Choroid plexus epithelial cell (primary cell): ENCODE measurements around the gene IGFBPL1.

Experiments
- DNase-seq: peaks from one replicate; pipeline ENCODE4 v3.0.0-alpha.2; 2010; ENCODE audit warnings: low read depth
- H3K4me3 ChIP-seq: 2 replicates; pipeline ENCODE4 v1.5.1; 2011; ENCODE audit warnings: low read depth, mild to moderate bottlenecking, control low read depth, low read length, moderate library complexity
- CTCF ChIP-seq: conservative IDR thresholded peaks from 2 replicates; pipeline ENCODE4 v1.5.1; 2011; ENCODE audit warnings: low read depth, mild to moderate bottlenecking, control low read depth, inconsistent platforms, low read length, moderate library complexity

The IGFBPL1 gene

GRCh38 chr9:38395653-38396370 is 28.4 kb downstream of the IGFBPL1 start:
- no peak overlapping the region for H3K4me3 ChIP-seq
- no peak for TF ChIP-seq CTCF
- no peak for DNase-seq

- TF ChIP-seq CTCF: no peak
- no peak for DNase-seq
- no peak overlapping the region for H3K4me3 ChIP-seq
Observed at GRCh38 chr9:38394416-38394815, 29.8 kb downstream of the IGFBPL1 start.

GRCh38 chr9:38393128-38393796 is 31.0 kb downstream of the IGFBPL1 start:
- DNase-seq: no peak
- H3K4me3 ChIP-seq: peak overlapping the region; percentile 88
- no peak for TF ChIP-seq CTCF

GRCh38 chr9:38392235-38393127 is 31.8 kb downstream of the IGFBPL1 start, which contains the start of gene ALDH1B1:
Gene ALDH1B1 (plus strand): TSS chr9:38392702. CDS start chr9:38395749, 3,047 bp downstream.
- DNase-seq: peak; percentile 84
- peak within 1 kb of the TSS; percentile 88 for H3K4me3 ChIP-seq
- TF ChIP-seq CTCF: peak; percentile 21

- no peak for DNase-seq
- no peak overlapping the region for H3K4me3 ChIP-seq
- no peak for TF ChIP-seq CTCF
Observed at GRCh38 chr9:38391278-38392118, 32.8 kb downstream of the IGFBPL1 start.

- H3K4me3 ChIP-seq: no peak overlapping the region
- no peak for DNase-seq
- TF ChIP-seq CTCF: no peak
Observed at GRCh38 chr9:38390851-38391250, 33.4 kb downstream of the IGFBPL1 start.
